Stromal cell of bone marrow (primary cell): ENCODE measurements around the gene BCS1L.

ENCODE experiments used
- DNase-seq: peaks from one replicate; pipeline ENCODE4 v3.0.0-alpha.2; 2012; ENCODE audit warnings: low read depth

The BCS1L gene

DNA sequence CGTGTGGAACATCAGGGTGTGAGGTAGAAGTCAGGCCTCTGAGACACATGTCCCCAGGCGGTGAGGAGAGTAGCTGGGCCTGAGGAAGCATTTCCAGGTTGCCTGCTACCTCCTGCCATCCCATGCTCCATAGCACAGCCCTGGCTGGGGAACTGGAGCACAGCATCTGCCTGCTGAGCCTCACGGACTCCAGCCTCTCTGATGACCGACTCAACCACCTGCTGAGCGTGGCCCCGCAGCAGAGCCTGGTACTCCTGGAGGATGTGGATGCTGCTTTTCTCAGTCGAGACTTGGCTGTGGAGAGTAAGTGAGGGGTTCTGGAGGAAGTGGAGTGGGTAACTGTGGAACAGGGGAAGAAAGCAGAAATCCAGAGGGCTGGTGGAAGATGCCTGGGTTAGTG is 2.9 kb downstream of the BCS1L start:
- DNase-seq, result no peak

DNA sequence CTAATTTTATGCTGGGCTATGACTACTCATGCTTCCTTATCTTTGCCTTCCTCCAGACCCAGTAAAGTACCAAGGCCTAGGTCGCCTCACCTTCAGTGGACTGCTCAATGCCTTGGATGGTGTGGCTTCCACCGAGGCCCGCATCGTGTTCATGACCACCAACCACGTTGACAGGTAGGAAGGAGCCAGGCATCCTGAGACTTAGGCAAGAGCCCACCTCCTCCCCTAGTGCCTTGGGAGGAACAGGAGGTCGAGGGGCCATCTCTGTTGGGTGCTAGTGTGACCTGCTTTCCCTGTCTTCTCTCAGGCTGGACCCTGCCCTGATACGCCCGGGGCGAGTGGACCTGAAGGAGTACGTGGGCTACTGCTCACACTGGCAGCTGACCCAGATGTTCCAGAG is 3.3 kb downstream of the BCS1L start:
- DNase-seq, result no peak

DNA sequence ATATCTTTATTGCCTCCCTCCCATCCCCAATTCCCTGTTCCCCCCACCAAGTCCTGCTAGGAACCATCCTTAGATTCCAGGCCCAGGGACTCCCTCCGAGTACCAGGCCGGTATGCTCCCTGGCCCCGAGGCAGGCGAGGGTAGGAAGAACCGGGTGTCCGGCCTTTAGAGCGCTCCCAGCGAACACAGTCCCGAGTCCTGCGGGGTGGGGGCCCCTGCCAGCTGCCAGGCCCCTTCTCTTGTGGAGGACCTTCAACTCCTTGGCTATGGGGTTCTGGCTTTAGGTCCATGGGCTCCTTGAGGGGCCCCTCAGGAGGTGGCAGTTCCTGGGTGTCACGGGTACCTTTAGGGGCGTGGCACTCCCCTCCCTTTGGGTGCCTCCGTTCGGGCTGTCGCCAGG is 4.4 kb downstream of the BCS1L start:
- DNase-seq, result no peak

DNA sequence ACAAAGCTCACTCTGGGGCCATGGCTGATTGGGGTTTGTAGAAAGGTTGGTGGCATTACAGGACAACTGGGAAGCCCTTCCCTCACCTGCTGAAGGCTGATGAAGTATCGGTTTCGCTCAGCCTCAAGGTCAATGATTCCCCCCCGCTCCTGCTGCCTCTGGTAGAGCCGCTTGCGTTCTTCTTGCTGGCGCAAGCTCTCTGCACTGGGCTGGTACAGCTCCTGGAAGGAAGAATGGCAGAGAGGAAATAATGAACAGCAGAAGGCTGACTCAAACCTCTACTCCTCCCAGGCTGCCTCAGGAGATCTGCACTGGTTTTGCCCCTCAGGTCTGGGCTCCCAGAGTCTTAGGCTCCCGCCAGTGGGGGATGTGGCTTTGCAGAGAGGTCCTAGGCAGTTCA is 5.2 kb downstream of the BCS1L start:
- DNase-seq, result no peak

DNA sequence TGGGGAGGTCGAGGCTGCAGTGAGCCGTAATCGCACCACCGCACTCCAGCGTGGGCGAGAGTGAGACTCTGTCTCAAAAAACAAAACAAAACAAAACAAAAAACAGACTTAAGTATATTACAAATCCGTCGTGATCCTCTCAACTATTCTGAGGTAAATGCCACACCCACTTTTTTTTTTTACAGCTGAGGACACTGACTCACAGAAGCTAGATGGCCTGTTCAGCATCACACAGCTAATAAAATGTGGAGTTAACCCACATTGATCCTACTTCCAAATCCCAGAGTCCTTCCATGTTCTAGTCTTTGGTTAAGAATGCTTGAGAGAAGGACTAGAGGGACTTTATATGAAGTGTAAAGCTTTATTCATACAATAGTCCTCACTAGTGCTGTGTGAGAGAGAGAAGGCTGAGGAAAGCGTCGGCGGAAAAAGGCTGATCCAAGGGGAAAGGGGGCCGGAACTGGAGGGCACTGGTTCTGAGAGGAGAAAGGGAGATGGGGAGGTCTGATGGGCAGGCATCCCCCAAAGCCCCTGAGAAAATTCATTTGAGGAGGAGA is 11.7 kb downstream of the BCS1L start:
- no peak for DNase-seq

DNA sequence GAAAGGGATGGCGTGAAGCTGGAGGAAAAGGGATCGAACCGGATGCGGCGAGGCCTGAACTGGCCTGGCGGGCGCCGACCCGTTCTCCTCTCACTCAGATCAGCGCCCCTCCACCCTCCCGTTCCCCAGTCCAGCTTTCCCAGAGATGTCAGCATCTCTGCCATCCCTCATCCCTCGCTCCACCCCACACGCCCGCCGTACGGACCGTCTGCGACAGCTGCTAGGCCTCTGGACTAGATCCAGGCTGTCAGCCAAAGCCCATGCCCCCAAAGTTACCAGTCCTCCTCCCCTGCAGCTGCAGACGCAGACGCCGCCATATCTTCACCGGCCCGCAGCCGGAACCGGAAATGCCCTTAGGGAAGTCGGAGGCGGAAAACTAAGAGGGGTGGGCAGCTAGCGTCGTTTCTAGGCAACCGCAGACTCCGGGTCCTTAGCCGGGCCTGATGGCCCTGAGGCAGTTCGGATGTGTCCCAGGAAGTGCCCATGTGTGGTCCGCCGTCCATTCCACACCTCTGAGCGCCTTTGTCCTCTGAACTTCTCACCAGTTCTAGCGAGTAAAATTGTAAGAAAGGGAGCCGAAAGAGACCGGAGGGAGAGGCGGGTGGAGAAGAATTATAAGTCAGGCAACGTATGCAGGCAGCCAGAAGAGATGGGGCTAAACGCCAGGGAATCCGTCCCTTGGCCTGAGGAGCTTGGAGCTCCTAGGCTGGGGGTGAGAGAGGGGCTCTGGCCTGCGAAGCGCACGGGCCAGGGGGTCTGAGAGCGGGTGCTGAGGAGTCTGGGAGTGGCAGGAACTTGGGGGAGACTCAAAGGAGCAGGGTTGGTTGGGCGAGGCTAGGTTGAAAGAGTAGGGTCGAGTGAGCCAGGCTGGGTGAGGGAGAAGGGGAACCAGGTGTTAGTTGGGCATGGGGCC is 12.4 kb downstream of the BCS1L start, which contains the start of the genes RNF25 and STK36:
RNF25 (minus strand) TSS at position 349 of the 913 bp plus-strand sequence; CDS start at position 317, 32 bp downstream.
STK36 (plus strand) TSS at position 433 of the 913 bp plus-strand sequence. CDS start 744 bp downstream, outside the sequence.
- peak; percentile 85 for DNase-seq

DNA sequence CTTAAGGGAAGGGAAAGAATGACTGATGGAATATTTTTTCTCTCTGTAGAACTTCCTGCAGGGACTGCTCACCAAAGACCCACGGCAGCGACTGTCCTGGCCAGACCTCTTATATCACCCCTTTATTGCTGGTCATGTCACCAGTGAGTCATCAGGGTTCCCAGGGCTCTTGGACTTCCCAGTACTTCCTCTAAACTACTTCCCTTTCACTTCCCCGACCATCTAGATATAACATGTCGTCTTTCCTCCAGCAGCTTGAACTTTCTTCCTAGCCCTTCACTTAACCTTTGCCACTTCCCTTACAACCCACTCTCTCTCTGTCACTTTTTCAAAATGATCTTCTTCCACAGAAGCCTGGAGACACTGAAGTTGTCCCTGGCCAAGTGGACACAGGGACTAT is 19.6 kb downstream of the BCS1L start:
- DNase-seq, result no peak

DNA sequence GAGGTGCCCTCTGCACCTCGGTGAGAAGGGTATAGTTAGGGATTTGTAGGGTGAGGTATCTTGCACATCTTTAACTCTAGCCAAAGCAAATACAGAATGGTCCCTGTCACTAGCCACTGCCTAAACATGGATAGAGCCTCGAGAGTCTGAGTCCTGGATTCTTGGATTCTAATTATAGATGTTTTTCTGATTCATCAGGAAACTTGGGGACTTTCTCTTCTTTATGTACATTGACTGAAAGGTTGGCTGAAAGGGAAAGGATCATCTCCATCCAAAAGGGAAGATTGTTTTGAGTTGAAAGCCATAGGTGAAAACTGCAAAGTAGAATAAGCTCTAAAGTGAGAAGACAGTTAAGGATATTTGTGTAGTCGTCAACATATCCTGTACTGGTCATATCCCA is 20.6 kb downstream of the BCS1L start:
- no peak for DNase-seq

DNA sequence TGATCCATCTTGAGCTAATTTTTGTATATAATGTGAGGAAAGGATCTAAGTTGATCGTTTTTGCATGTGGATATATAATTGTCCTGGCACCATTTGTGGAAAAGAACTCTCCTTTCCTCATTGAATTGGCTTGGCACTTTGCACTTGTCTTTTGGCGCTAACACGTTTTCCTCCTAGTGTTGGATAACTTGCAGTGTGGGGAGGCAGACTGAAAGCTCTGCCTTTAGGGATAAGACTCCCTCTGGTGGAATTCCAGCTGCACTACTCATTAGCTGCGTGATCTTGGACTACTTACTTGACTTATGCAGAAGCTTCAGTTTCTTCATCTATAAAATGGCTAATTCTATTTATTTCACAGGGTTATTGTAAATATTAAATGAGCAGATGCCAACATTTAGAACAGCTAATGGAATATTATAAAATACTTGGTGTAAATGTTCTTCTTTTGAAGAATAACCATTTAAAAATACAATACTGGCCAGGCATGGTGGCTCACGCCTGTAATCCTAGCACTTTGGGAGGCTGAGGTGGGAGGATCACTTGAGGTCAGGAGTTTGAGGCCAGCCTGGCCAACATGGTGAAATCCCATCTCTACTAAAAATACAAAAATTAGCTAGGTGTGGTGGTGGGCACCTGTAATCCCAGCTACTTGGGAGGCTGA is 28.0 kb downstream of the BCS1L start:
- DNase-seq, result peak; percentile 83

DNA sequence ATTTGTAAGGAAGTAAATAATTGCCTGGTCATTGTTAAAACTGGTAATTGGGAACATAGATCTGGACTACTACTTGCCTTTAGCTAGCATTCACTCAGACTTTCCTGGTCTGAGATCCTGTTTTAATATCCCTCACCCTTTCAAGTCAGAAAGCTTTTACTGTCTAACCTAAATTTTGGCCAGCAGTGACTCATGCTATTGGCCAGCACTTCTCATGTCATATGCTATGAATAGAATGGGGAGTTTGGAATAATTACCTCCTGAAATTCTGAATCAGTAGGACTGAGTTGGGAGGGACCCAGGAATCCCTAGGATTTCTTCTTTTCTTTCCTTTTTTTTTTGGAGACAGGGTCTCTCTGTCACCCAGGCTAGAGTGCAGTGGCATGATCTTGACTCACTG is 31.8 kb downstream of the BCS1L start:
- DNase-seq, result peak; percentile 77

DNA sequence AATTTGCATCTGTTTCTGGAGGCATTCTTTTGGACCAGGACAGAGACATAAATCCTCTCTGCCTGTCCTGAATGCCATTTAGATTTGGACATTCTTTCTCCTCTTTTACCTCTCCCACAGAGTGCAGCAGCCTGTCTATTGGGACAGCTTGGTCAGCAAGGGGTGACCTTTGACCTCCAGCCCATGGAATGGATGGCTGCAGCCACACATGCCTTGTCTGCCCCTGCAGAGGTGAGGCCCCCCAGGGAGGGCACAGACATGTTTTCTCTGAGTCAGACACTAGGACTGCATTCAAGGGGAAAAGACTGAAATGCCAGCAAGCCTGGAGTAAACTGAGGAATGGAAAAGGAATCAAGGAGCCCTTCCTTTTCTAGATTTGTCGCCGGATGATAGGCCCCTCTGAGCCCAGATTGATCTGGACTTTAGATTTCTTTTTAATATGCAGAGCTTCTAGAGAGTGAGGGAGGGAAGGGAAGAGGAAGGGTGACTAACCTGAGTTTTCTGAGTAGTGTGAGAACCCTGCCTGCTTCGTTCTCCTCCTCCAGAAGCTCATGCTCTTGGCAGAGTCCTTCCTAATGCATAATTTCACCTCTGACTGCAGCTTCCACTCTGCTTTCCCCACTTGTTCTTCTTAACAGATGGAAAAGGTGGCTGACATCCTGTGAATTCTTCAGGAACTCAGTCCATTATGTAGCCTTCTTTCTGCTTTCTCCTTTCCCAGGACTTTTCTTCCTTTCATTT is 35.1 kb downstream of the BCS1L start:
- no peak for DNase-seq

DNA sequence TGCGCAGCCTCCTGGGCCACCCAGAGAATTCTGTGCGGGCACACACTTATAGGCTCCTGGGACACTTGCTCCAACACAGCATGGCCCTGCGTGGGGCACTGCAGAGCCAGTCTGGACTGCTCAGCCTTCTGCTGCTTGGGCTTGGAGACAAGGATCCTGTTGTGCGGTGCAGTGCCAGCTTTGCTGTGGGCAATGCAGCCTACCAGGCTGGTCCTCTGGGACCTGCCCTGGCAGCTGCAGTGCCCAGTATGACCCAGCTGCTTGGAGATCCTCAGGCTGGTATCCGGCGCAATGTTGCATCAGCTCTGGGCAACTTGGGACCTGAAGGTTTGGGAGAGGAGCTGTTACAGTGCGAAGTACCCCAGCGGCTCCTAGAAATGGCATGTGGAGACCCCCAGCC is 39.4 kb downstream of the BCS1L start:
- no peak for DNase-seq

DNA sequence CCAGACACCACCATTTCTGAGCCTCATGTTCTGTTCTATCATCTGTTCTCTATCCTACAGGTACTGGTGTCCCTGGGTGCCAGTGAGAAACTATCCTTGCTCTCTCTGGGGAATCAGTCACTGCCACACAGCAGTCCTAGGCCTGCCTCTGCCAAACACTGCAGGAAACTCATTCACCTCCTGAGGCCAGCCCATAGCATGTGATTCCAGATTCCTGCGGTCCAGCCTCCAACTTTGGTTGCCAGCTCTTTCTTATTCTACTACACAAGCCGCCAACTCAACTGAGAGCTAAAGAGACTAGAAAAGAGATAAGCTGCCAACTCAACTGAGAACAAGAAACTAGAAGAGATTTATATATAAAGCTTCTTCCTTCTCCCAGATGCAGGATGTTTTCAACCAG is 42.3 kb downstream of the BCS1L start:
- DNase-seq, result no peak

DNA sequence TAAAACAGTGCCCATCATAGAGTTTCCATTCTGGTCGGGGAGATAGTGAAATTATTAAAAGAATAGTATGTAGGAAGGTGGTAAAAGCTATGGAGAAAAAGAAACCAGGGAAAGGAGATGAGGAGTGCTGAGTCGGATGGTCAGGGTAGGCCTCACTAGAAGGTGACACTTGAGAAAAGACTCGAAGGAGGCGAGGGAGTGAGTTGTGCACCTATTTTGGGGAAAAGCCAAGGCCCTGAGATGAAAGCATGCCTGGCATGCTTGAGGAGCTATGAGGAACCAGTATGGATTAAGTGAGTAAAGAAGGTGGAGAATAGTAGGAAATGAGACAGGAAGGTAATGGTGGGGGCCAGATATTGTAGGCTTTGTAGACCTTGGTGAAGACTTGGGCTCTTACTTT is 43.9 kb downstream of the BCS1L start:
- no peak for DNase-seq

DNA sequence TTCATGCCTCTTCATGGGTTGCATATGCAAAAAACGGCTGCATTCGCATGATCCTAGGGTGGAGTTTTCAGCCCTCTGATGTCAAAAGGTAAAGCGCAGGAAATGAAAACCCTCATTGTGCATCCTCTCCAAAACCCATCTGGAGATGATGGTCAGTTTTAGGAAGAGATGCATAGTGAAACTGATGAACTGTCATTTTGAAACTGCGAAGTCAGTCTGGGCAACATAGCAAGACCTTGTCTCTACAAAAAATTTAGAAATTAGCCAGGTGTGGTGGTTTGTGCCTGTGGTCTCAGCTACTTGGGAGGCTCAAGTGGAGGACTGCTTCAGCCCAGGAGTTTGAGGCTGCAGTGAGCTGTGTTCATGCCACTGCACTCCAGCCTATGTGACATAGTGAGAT is 48.6 kb downstream of the BCS1L start:
- no peak for DNase-seq

DNA sequence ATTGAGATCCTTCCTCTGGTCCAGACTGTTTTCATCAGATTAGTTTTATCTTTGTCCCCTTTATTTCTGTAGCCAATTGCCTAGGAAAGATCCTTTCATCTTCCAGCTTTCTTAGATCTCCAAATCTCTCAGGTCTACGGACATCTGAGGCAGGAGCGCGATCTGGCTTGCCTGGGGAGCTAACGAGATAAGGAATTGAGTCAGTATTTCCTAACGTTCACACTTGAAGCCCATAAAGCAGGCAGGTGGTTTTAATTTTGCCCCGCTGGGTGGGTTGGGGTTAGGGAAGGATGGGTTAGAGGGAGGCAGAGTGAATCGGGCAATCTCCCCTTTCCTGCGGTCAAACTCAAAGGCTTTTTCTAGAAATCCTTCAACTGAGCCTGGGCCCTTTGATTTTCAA is 50.4 kb downstream of the BCS1L start:
- DNase-seq, result no peak

DNA sequence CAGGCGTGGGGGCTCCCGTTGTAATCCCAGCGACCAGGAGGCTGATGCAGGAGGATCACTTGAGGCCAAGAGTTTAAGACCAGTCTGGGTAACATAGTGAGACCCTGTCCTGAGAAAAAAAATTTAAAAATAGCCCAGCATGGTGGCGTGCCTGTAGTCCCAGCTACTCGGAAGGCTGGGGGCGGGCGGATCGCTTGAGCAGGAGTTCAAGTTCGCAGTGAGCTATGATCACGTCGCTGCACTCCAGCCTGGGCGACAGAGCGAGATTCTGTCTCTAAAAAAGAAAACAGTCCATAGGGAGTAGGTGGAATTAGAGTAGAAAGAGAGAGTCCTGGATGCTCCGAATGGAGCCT is 50.8 kb downstream of the BCS1L start:
- DNase-seq, result no peak

DNA sequence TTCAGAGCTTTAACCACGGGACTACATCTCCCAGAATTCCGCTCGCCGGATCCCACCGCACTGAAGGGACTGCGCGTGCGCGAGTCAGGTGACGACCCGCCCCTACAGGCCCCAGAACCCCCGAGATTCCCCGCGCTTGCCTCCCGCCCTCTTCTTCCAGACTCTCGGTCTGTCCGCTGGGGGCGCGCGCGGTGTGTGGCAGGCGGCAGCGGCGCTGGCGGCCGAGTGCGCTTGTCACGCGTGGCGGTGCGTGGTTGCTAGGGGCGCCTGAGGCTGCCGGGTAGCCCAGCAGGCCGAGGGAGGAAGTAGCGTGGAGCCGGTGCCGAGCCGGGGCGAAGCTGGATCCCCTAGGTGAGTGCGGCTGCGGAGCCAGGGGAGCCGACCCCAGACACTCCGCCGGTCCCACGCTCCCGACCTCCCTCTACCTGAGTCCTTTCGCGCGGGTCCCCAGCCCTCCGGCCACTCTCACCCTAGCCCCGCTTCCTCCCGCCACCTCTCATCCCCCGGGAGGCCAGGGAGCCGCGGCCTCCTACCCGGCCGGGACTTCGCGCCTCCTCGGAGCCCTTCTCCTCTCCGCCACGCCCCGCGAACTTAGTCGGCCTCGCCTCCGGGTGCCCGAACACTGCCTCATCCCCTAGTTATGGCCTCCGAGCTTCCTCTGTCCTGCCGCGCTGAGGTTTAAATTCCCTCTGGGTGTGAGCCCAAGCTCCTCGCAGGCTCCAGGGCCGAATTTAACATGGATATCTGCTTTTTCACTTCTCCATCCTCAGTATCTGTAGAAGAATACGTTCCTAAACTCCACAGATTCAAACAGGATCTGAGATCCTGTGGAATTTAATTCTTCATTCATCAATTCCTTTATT is 51.4 kb downstream of the BCS1L start, which contains the start of gene TTLL4:
TTLL4 (plus strand) TSS at position 149 of the 863 bp plus-strand sequence. CDS start 26,842 bp downstream, outside the sequence.
- peak; percentile 95 for DNase-seq

DNA sequence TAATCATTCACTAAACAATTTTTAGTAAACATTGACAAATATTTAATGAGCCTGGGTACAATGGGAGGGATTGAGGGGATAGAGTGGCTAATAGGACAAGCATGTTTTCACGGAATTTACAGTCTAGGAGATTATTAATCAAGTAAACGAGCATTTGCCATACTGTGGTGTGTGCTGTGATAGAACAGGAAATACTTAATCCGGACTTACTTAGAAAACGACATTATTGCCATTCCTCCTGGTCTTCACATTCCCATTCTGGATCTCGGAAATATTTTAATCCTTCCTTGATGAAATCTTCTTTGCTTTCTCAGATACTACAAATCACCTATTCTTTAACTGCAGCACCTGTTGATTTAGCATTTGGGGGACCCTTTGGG is 52.1 kb downstream of the BCS1L start:
- DNase-seq, result no peak
